Liver (tissue), 9 donors: ENCODE results near the gene CAPN10. TPM values are rescaled to one million over a fixed set of nuclear protein-coding genes. Genes with fewer than 3 reads are reported as not detected.

Experiments used
- DNase-seq: peaks from one replicate; pipeline ENCODE4 v3.0.0-alpha.2; 2017; ENCODE audit warnings: low spot score
- H3K27ac ChIP-seq, 2 donors: one replicate each; pipeline ENCODE4 v1.7.0; 2013; ENCODE audit warnings: inconsistent platforms in 2 of 2, low read length in 2 of 2, control low read depth in 1 of 2, low read depth in 1 of 2, mild to moderate bottlenecking in 1 of 2
- H3K27me3 ChIP-seq, 4 donors: one replicate each; pipeline versions ENCODE4 v1.6.1 to v1.7.0; 2013; ENCODE audit warnings: low read length in 3 of 4, inconsistent platforms in 1 of 4, mild to moderate bottlenecking in 1 of 4, moderate library complexity in 1 of 4; ENCODE audit not compliant: control insufficient read depth in 4 of 4, insufficient read depth in 4 of 4
- H3K36me3 ChIP-seq, 4 donors: one replicate each; pipeline versions ENCODE4 v1.6.1 to v1.7.0; 2013; ENCODE audit warnings: low read length in 3 of 4, mild to moderate bottlenecking in 3 of 4, low read depth in 1 of 4, moderate library complexity in 1 of 4; ENCODE audit not compliant: control insufficient read depth in 4 of 4, insufficient read depth in 3 of 4
- H3K4me1 ChIP-seq, 4 donors: one replicate each; pipeline versions ENCODE4 v1.6.1 to v1.7.0; 2013; ENCODE audit warnings: low read length in 3 of 4, mild to moderate bottlenecking in 3 of 4, moderate library complexity in 1 of 4; ENCODE audit not compliant: control insufficient read depth in 4 of 4, insufficient read depth in 4 of 4
- H3K4me3 ChIP-seq, 3 donors: one replicate each; pipeline versions ENCODE4 v1.6.1 to v1.7.0; 2013; ENCODE audit warnings: low read length in 3 of 3, control low read depth in 1 of 3, low read depth in 1 of 3, mild to moderate bottlenecking in 1 of 3
- H3K9ac ChIP-seq, 2 donors: one replicate each; pipeline ENCODE4 v1.7.0; 2013; ENCODE audit warnings: low read length in 2 of 2, mild to moderate bottlenecking in 2 of 2, moderate library complexity in 2 of 2, control low read depth in 1 of 2, low read depth in 1 of 2
- H3K9me3 ChIP-seq, 4 donors: one replicate each; pipeline versions ENCODE4 v1.6.1 to v1.7.0; 2013; ENCODE audit warnings: low read length in 3 of 4; ENCODE audit not compliant: control insufficient read depth in 4 of 4
- CTCF ChIP-seq: fragments of 150-350 bp; IDR thresholded peaks from 2 replicates; pipeline ENCODE4 v1.5.1; 2017; ENCODE audit warnings: improper control_type of control experiment, low read depth, low read length; ENCODE audit not compliant: missing input control
- EGR1 ChIP-seq, 2 donors: IDR thresholded peaks; 2 replicates each; pipeline ENCODE4 v1.6.1; 2016 to 2018; ENCODE audit warnings: antibody characterized with exemption in 2 of 2, low read depth in 2 of 2
- FOXA1 ChIP-seq: IDR thresholded peaks from 2 replicates; pipeline ENCODE4 v1.6.1; 2016; ENCODE audit warnings: antibody characterized with exemption
- FOXA2 ChIP-seq: IDR thresholded peaks from 2 replicates; pipeline ENCODE4 v1.6.1; 2016; ENCODE audit warnings: antibody characterized with exemption
- GABPA ChIP-seq, 2 donors: IDR thresholded peaks in 1 of 2; conservative IDR thresholded peaks in 1 of 2; 2 replicates each; pipeline ENCODE4 v1.6.1; 2016; ENCODE audit warnings: antibody characterized with exemption in 2 of 2, mild to moderate bottlenecking in 1 of 2, moderate library complexity in 1 of 2
- HNF4A ChIP-seq, 2 donors: conservative IDR thresholded peaks; 2 replicates each; pipeline ENCODE4 v1.6.1; 2016; ENCODE audit warnings: antibody characterized with exemption in 2 of 2, mild to moderate bottlenecking in 2 of 2
- JUND ChIP-seq, 2 donors: IDR thresholded peaks; 2 replicates each; pipeline ENCODE4 v1.6.1; 2016; ENCODE audit warnings: antibody characterized with exemption in 2 of 2
- MAX ChIP-seq: IDR thresholded peaks from 2 replicates; pipeline ENCODE4 v1.6.1; 2016; ENCODE audit warnings: antibody characterized with exemption
- RAD21 ChIP-seq, 2 donors: IDR thresholded peaks; 2 replicates each; pipeline ENCODE4 v1.6.1; 2016; ENCODE audit warnings: antibody characterized with exemption in 2 of 2, mild to moderate bottlenecking in 2 of 2
- REST ChIP-seq: IDR thresholded peaks from 2 replicates; pipeline ENCODE4 v1.6.1; 2016; ENCODE audit warnings: antibody characterized with exemption, mild to moderate bottlenecking
- RXRA ChIP-seq, 2 donors: IDR thresholded peaks; 2 replicates each; pipeline ENCODE4 v1.6.1; 2017 to 2018; ENCODE audit warnings: antibody characterized with exemption in 2 of 2, mild to moderate bottlenecking in 1 of 2
- SP1 ChIP-seq: IDR thresholded peaks from 2 replicates; pipeline ENCODE4 v1.6.1; 2018; ENCODE audit warnings: antibody characterized with exemption, mild to moderate bottlenecking
- YY1 ChIP-seq: IDR thresholded peaks from 2 replicates; pipeline ENCODE4 v1.6.1; 2016; ENCODE audit warnings: antibody characterized with exemption, mild to moderate bottlenecking
- WGBS: extraction: QIAGEN DNeasy Blood & Tissue Kit; methylation state at CpG from one replicate; pipeline ENCODE4 v1.1.7; 2013; 5-methylcytosine and 5-hydroxymethylcytosine counted together
- polyA plus RNA-seq, 2 donors: library from polyadenylated mRNA; stranded (reverse) in 1 of 2; unstranded in 1 of 2; fragments of 200-250 nt in 1 of 2; fragments of >200 nt in 1 of 2; fragmentation: Nextera tagmentation in 1 of 2; extraction: Ambion mirVana in 1 of 2; gene quantifications; one replicate each; pipeline versions ENCODE4 v1.2.1 to v1.2.3, GENCODE V29; 2013 to 2015
- total RNA-seq, 2 donors: library from RNA; depleted of rRNA; stranded (reverse); fragments of >200 nt; gene quantifications; one replicate each; pipeline ENCODE4 v1.2.3, GENCODE V29; 2014
- TF ChIP-seq, protein P1 (sequence below): IDR thresholded peaks from 2 replicates; pipeline ENCODE4 v1.6.1; 2016; ENCODE audit warnings: antibody characterized with exemption
- TF ChIP-seq, protein P2 (sequence below): IDR thresholded peaks from 2 replicates; pipeline ENCODE4 v1.6.1; 2016; ENCODE audit warnings: antibody characterized with exemption
- donor health status: healthy.
- donor health status: healthy.
- donor health status: healthy.
- donor health status: healthy.
- donor health status: healthy.

The CAPN10 gene
- total and polyA plus RNA-seq, 4 donors: 4.8 to 11.3 (median 6.5) TPM

DNA sequence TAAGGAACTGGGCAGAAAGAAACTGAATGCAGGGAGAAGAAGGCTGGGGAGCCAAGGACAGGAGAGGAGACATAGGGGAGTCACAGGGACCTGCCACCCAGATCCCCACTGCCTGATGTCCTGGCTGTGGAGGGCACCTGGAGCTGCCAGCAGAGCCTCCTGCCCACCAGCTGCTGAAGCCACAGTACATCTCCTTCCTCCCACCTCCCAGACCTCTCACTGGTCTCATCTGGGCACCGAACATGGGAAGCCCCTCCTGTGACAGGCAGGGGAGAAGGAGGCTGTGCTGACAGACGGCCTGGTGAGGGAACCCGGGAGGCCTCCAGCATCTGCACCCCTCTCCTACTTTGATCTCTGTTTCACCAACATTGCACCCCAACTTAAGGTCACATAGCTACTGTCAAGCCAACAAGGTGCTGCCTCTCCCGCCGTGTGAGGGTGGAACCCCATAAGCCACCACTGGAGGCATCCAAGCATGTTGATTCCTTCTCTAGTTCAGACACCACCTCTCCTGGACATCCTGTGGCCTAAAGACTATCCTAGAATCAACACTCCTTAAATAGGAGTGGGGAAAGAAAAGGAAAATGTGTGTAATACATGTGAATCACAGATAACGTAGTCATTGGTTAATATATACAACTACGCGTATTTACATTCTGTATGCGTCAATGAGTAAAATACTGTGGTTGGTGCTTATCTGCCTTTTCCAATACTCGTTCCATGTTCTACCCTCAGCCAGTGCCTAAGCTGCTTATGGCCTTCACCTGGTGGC, 21.8 kb upstream of the CAPN10 start:
- TF ChIP-seq REST (no peak), YY1 (no peak), RXRA (IDR thresholded peaks at IDR 0.05) (no peak), MAX (no peak), CTCF (no peak), EGR1 (IDR thresholded peaks at IDR 0.05; ENCODE audit: low read depth in 2 of 2) (no peak), SP1 (no peak), JUND (IDR thresholded peaks at IDR 0.05) (no peak), FOXA1 (no peak), GABPA (IDR thresholded peaks at IDR 0.05 in 1 of 2, conservative IDR thresholded peaks at IDR 0.05 in 1 of 2) (no peak), HNF4A (conservative IDR thresholded peaks at IDR 0.05) (no peak), RAD21 (IDR thresholded peaks at IDR 0.05) (no peak), FOXA2 (no peak)
- TF ChIP-seq, protein P1, sequence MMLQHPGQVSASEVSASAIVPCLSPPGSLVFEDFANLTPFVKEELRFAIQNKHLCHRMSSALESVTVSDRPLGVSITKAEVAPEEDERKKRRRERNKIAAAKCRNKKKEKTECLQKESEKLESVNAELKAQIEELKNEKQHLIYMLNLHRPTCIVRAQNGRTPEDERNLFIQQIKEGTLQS: no peak
- TF ChIP-seq, protein P2, sequence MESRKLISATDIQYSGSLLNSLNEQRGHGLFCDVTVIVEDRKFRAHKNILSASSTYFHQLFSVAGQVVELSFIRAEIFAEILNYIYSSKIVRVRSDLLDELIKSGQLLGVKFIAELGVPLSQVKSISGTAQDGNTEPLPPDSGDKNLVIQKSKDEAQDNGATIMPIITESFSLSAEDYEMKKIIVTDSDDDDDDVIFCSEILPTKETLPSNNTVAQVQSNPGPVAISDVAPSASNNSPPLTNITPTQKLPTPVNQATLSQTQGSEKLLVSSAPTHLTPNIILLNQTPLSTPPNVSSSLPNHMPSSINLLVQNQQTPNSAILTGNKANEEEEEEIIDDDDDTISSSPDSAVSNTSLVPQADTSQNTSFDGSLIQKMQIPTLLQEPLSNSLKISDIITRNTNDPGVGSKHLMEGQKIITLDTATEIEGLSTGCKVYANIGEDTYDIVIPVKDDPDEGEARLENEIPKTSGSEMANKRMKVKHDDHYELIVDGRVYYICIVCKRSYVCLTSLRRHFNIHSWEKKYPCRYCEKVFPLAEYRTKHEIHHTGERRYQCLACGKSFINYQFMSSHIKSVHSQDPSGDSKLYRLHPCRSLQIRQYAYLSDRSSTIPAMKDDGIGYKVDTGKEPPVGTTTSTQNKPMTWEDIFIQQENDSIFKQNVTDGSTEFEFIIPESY: no peak
- Histone ChIP-seq H3K9me3 (no peaks in the 10 kb centered on the region), H3K4me3 (no peak overlapping the region), H3K4me1 (peaks cover 19 to 50% (median 37%) of the 10 kb centered on the region in 4 donors), H3K9ac (peak overlapping the region in 1 of 2 donors; percentile 20), H3K27me3 (no peaks in the 10 kb centered on the region), H3K36me3 (no peaks in the 10 kb centered on the region), H3K27ac (peak overlapping the region; percentile 68 to 69)
- WGBS: 83% methylated on average over 10 of the region's 10 CpGs
- no peak for DNase-seq
